Fibroblast of the aortic adventitia (primary cell): ENCODE measurements around the gene MTG1. TPM values are rescaled to one million over a fixed set of nuclear protein-coding genes. Genes with fewer than 3 reads are reported as not detected.

Source experiments
- DNase-seq: peaks from one replicate; pipeline ENCODE4 v3.0.0-alpha.2; 2010; ENCODE audit warnings: low read depth
- H3K4me3 ChIP-seq: 2 replicates; pipeline ENCODE4 v1.5.1; 2011; ENCODE audit warnings: low read depth, mild to moderate bottlenecking, control low read depth, low read length, moderate library complexity
- CTCF ChIP-seq: IDR thresholded peaks from 2 replicates; pipeline ENCODE4 v1.5.1; 2011; ENCODE audit warnings: mild to moderate bottlenecking, low read length, control low read depth, inconsistent platforms; ENCODE audit not compliant: insufficient read depth
- total RNA-seq: library from RNA; depleted of rRNA; stranded (reverse); fragments of >200 nt; gene quantifications from 2 replicates; pipeline ENCODE4 v1.2.3, GENCODE V29; 2012; ENCODE audit warnings: low replicate concordance

Gene MTG1
- total RNA-seq, 1 donor = 25.4 TPM

DNA sequence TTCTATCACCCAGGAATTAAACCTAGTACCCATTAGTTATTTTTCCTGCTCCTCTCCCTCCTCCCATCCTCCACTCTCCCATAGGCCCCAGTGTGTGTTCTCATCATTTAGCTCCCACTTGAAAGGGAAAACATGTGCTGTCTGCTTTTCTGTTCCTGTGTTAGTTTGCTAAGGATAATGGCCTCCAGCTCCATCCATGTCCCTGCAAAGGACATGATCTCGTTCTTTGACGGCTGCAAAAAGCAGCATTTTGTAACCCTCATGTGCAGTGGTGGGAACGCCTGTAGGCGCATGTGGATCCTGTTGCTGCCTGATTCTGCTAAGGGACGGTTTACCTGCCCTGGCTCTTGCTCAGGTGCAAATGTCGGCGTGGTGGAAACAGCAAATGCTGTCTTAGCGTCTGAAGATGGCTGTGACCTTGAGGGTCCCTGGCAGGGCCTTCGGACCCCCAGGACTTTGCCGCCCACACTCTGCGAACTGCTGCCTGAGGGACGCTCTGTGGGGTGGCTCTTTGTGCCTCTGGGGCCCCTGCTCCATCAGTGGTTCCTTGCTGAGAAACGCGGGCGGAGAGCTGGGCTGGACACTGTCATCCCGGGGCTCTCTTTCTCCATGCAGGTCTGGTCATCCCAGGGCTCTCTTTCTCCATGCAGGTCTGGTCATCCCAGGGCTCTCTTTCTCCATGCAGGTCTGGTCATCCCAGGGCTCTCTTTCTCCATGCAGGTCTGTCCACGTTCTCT lies 5.6 kb upstream of the MTG1 start:
- TF ChIP-seq CTCF = no peak
- DNase-seq = no peak
- no peak overlapping the region for H3K4me3 ChIP-seq

GRCh38 chr10:133388973-133389818 lies 4.8 kb upstream of the MTG1 start:
- no peak for TF ChIP-seq CTCF

DNA sequence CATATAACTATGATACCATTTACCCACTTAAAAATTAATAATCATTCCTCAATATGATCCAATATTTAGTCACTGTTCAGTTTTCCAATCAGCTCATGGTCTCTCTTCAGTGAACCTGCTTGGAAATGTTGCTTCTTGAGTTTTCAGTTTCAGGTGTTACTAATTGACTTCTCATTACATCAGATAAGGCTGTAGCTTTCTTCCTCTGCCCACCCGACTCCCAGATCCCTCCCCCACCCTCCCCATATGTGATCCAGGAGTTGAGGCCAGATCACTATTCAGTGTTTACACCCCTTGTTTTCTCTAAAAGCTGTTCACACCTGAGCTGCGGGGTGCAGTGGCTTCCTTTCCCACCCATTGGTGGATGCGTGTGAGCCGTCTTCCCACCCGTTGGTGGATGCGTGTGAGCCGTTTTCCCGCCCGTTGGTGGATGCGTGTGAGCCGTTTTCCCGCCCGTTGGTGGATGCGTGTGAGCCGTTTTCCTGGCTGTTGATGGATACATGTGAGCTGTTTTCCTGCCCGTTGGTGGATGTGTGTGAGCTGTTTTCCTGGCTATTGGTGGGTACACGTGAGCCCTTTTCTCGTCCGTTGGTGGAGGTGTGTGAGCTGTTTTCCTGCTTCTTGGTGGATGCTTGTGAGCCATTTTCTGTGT lies 3.2 kb upstream of the MTG1 start:
- no peak for TF ChIP-seq CTCF
- H3K4me3 ChIP-seq = no peak overlapping the region
- no peak for DNase-seq

More at GRCh38 chr10:133388973-133389818, 4.8 kb upstream of the MTG1 start:
- H3K4me3 ChIP-seq = no peak overlapping the region
- no peak for DNase-seq

GRCh38 chr10:133391249-133391635 lies 2.7 kb upstream of the MTG1 start:
- TF ChIP-seq CTCF = no peak
- no peak for DNase-seq
- no peak overlapping the region for H3K4me3 ChIP-seq

DNA sequence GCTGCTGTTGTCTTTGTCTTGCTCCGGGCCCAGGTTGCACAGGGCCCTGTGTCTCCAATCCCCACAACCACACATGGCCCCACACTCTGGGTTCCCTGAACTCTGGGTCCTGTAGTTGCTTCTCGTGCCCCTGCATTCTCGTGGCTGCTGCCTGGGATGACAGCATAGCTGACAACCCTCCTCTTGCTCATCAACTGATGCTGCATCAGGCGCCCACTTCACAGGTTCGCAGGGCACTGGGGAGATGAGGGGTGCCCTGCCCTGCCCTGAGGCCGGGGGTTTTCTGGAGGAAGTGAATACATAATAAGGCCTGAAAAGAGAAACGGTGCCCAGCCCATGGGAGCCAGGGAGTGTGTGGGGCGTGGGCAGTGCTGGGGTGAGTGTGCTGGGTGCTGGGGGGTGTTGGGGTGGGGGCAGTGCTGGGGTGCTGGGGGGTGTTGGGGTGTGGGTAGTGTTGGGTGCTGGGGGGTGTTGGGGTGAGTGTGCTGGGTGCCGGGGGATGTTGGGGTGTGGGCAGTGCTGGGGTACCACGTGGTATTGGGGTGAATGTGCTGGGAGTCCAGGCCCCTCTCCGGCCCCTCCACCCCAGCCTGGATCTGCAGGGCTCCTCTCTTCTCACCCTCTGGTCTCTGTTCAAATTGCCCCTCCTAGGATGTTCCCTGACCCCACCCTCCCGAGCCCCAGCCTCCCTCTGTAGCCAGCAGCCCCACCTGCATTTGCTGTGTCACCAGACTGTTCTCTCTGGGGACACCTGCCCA lies 2.0 kb upstream of the MTG1 start:
- DNase-seq = no peak
- H3K4me3 ChIP-seq = no peak overlapping the region
- TF ChIP-seq CTCF = no peak

GRCh38 chr10:133393401-133394063 lies 425 bp upstream of the MTG1 start:
- peak overlapping the region; percentile 22 for H3K4me3 ChIP-seq
- no peak for DNase-seq
- no peak for TF ChIP-seq CTCF
